Lower leg skin (tissue), 3 donors: Measurements from ENCODE around the gene BIRC7.

Experiments used
- POLR2A ChIP-seq, 2 donors: fragments of 450-650 bp; IDR thresholded peaks; one replicate each; pipeline ENCODE4 v1.6.1; 2016 to 2017; ENCODE audit warnings: antibody characterized with exemption in 2 of 2, mild to moderate bottlenecking in 1 of 2, moderate library complexity in 1 of 2
- TF ChIP-seq, protein P1 (sequence below), 3 donors: fragments of 450-650 bp; IDR thresholded peaks; one replicate each; pipeline ENCODE4 v1.5.1; 2016; ENCODE audit warnings: antibody characterized with exemption in 3 of 3, mild to moderate bottlenecking in 3 of 3, moderate library complexity in 2 of 3

DNA sequence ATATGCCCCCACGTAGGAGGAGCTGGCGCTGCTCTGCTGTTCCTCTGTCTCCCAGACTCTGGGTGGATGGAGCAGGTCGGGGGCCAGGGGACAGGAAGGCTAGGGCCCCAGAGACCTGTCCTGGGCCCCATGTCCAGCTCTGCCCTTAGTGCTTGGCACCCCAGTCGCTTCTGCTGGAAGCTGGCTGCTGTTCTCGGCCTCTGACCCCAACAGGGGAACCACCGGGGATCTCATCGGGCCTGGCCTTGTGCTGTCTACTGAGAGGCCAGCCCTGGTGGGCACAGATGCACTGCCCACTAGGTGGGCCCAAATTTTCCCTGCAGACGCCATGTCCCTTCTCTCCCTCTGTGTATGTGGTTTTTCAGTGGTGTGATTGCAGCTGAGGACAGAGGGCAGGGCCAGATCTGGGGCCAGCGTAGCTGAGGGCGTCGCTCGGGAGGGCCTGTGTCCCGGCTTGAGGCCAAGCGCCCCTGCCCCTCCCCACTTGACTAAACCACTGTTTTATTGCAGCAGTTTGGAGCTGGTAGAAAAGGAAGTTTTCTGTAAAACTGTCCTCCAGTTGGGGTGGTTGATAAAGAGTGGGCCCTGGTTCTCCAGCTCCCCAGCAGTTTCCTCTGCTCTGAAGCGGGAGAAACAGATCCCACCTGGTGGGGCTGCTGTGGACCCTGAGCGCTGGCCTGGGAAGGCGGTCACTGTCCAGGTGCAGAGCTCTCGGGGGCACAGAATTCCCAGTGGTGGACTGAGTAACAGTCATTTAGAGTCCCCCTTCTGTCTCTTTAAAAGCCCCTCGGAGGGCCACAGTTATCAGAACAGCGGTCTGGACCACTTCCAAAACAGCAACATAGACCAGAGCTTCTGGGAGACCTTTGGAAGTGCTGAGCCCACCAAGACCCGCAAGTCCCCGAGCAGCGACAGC, 51.3 kb downstream of the BIRC7 start:
- TF ChIP-seq, protein P1, sequence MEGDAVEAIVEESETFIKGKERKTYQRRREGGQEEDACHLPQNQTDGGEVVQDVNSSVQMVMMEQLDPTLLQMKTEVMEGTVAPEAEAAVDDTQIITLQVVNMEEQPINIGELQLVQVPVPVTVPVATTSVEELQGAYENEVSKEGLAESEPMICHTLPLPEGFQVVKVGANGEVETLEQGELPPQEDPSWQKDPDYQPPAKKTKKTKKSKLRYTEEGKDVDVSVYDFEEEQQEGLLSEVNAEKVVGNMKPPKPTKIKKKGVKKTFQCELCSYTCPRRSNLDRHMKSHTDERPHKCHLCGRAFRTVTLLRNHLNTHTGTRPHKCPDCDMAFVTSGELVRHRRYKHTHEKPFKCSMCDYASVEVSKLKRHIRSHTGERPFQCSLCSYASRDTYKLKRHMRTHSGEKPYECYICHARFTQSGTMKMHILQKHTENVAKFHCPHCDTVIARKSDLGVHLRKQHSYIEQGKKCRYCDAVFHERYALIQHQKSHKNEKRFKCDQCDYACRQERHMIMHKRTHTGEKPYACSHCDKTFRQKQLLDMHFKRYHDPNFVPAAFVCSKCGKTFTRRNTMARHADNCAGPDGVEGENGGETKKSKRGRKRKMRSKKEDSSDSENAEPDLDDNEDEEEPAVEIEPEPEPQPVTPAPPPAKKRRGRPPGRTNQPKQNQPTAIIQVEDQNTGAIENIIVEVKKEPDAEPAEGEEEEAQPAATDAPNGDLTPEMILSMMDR (IDR thresholded peaks at IDR 0.05): no peak
- TF ChIP-seq POLR2A (IDR thresholded peaks at IDR 0.05): no peak
